GM12865 (cell line): ENCODE data around the gene LAS1L.

Experiments used
- DNase-seq: peaks from one replicate; pipeline ENCODE4 v3.0.0; 2010; ENCODE audit warnings: low read depth
- H3K4me3 ChIP-seq: 2 replicates; pipeline ENCODE4 v1.5.1; 2011; ENCODE audit warnings: mild to moderate bottlenecking, low read depth, low read length, control low read depth
- TF ChIP-seq, protein P1 (sequence below): IDR thresholded peaks from 2 replicates; pipeline ENCODE4 v1.5.1; 2011; ENCODE audit warnings: low read length, control low read depth, low read depth, inconsistent platforms; ENCODE audit not compliant: insufficient read depth; ENCODE audit errors: missing control alignments

Gene LAS1L

DNA sequence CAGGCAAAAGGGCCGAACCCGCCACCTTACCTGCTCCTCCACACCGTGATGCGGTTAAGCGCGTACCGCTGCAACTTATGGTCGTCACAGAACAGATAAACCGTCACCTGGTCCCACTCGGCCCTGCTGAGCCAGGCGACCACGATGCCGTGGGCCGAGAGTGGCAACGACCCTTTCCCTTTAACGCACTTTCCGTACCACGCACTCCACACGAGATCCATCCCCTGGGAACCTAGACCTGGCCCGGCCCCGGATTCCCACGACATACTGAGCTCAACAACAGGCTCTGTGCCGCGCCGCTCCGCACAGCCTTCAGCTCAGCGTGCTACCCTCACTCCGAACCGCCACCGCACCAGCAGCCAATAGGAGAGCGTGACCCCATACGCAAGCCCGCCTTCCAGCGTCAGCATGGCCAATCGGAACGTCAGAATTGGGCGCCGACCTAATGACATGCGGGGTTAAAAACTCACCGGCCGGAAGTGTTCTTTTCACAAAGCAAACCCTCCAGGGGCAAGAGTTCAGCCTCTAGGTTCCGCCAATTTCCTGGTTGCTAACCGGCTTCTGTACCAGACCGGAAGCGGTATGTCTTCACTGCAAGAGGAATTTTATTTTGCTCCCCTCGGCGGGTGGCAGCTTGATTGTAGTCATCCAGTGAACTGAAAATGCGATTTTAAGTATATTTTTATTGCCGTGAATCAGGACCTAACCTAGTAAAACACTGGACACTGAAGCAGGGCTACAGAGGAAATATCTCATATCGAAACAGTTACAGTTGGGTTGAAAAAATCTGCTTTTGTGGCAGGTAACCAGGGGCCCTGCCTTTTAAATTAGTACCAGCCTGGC is at the start of gene LAS1L:
Gene LAS1L, minus strand, starts transcription at position 338 of the 843 bp plus-strand sequence. Its CDS starts 72 bp downstream, at position 266.
- TF ChIP-seq, protein P1, sequence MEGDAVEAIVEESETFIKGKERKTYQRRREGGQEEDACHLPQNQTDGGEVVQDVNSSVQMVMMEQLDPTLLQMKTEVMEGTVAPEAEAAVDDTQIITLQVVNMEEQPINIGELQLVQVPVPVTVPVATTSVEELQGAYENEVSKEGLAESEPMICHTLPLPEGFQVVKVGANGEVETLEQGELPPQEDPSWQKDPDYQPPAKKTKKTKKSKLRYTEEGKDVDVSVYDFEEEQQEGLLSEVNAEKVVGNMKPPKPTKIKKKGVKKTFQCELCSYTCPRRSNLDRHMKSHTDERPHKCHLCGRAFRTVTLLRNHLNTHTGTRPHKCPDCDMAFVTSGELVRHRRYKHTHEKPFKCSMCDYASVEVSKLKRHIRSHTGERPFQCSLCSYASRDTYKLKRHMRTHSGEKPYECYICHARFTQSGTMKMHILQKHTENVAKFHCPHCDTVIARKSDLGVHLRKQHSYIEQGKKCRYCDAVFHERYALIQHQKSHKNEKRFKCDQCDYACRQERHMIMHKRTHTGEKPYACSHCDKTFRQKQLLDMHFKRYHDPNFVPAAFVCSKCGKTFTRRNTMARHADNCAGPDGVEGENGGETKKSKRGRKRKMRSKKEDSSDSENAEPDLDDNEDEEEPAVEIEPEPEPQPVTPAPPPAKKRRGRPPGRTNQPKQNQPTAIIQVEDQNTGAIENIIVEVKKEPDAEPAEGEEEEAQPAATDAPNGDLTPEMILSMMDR, result no peak
- H3K4me3 ChIP-seq, result peak within 1 kb of the TSS; percentile 81
- DNase-seq, result peak; percentile 96

DNA sequence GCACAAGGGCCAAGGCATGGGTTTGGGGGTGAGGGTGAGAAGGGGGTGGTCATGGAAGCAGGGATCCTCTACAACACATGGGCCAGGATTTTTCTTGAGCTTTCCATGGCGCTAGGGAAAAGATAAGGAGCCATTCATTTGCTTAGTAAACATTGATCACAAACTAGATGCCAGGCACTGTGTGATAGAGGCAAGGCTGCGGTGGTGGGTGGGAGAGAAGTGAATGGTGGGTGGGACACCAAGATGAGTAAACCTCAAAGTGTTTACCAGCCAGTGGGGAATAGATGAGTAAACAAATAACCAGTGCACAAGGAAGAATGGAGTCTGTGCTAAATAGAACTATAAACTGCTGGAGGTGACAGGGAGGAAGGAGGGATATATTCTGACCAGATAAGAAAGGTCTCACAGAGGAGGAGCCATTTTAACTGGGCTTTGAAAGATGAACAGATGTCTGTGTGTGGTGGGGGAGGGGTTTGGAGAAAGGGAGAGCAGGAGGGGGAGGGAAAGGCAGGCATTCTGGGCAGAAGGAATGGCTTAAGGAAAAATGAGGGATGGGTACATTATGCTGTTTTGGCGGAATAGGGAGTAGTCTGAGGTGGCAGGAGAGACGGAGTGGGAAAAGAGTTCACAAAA is 48.0 kb upstream of the LAS1L start:
- H3K4me3 ChIP-seq, result no peak overlapping the region
- TF ChIP-seq, protein P1, result no peak
- no peak for DNase-seq

DNA sequence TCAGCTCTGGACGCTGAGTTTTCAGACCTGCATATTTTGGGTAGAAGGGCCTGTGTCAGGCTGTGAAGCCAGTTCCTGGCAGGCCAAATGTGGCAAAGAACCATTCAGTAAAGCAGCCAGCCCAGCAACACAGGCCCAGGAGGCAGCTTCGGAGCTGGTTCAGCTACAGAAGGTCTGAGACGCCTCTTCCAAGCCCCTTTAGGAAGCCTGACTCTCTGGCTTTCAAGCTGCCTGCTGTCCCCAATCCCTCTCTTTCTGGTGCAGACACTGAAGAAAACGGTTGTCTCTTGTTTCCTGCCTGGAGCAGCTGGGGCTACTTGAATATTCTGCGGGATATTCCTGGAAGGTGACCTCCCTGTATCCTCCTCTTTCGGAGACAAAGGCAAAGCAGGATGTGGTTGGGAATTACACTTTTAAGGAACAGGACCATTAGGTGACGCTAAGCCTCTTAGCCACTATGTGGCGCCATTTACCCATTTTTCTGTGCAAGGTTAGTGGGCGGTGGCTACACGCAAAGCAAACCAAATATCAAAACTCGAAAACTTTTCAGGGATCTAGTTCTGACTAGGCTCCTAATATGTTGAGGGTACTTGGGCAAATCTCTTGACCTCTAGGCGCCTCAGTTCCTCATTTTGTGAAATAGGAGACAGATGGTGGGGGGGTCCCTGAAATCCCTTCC is 47.2 kb upstream of the LAS1L start:
- TF ChIP-seq, protein P1, result peak; percentile 64

DNA sequence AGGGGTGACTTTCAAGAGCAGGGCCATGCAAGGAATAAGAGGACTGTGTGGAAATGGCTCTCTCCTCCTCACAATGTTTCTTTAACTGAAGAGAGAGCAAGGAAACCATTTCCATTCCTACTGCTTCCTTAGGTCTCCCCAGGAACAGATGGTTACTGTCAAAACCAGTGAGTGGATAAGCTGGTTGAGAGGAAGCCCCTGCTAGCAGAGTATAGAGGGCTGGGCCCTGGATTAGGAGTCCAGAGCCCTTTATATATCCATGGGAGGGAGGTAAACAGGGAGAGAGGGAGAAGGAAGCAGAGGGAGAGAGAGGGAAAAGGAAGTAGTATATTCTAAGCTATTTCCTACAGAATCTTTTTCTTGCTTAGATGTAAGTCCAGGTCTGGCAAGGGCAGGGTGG is 43.8 kb upstream of the LAS1L start:
- DNase-seq, result no peak
- TF ChIP-seq, protein P1, result no peak
- H3K4me3 ChIP-seq, result no peak overlapping the region

More for the DNA sequence above, 47.2 kb upstream of the LAS1L start:
- DNase-seq, result peak; percentile 77
- no peak overlapping the region for H3K4me3 ChIP-seq

DNA sequence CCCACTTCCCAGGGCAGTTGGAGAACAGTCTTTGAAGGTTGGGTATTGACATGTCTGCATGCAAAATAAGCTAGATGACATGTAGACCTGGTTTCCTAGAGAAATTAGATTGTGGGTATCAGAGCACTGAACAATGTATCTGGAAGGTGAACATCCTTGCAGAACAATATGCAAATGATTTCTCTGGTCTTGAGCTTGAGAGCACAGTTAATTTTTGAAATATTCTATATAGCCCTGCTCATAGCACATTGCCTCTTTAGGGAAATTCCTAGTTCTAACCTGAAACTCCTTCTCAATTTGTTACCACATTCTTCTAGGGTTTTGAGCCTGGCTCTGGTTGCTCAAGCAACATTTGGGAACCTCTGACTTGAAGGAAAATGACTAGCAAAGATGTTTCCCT is 41.6 kb upstream of the LAS1L start:
- DNase-seq, result no peak
- TF ChIP-seq, protein P1, result no peak

DNA sequence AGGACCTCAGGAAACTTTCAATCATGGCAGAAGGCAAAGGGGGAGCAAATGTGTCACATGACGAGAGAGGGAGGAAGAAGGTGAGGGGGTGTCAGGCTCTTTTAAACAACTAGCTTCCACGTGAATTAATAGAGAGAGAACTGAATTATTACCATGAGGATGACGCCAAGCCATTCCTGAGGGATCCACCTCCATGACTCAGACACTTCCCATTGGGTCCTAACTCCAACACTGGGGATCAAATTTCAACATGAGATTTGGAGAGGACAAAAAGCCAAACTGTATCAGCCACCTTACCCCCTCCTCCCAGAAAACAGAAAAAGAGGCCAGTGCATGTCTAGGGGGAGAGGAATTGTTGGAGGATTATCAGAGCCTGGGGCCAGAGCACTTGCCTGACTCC is 40.4 kb upstream of the LAS1L start:
- TF ChIP-seq, protein P1, result no peak

More for the DNA sequence above, 41.6 kb upstream of the LAS1L start:
- no peak overlapping the region for H3K4me3 ChIP-seq

More for the DNA sequence above, 40.4 kb upstream of the LAS1L start:
- no peak for DNase-seq
- no peak overlapping the region for H3K4me3 ChIP-seq
